IPS-18c (cell line): ENCODE measurements around the gene SCN2B.
A peak's percentile ranks its signal among the peaks of the same experiment; 100 is the strongest.

ENCODE experiments used
- H3K4me3 ChIP-seq: 2 replicates; pipeline ENCODE4 v1.7.0; 2013; ENCODE audit warnings: low read depth, mild to moderate bottlenecking, low read length, moderate library complexity; ENCODE audit not compliant: insufficient read depth
- H3K9me3 ChIP-seq: one replicate; pipeline ENCODE4 v1.6.1; 2013; ENCODE audit warnings: mild to moderate bottlenecking, low read length, moderate library complexity; ENCODE audit not compliant: control insufficient read depth, insufficient read depth

Gene SCN2B

DNA sequence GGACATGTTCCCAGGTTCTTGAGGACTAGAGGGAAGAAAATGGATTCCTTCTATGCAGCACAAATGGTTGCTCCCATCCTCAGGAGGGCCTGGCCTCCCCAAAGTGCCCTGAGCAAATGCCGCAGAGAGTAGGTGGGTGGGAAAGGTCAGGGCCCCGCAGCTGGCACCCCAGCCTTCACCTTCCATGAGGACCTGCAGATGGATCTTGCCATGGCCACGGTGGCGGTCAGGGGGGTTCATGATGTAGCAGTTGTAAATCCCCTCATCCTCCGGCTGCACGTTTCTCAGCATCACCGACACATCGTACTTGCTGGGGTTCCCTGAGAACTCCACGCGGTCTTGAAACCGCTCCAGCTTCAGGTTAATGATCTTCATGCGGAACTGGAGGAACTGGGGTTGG is 8.5 kb downstream of the SCN2B start:
- H3K4me3 ChIP-seq: no peak overlapping the region
- H3K9me3 ChIP-seq: no peaks in the 10 kb centered on the region

DNA sequence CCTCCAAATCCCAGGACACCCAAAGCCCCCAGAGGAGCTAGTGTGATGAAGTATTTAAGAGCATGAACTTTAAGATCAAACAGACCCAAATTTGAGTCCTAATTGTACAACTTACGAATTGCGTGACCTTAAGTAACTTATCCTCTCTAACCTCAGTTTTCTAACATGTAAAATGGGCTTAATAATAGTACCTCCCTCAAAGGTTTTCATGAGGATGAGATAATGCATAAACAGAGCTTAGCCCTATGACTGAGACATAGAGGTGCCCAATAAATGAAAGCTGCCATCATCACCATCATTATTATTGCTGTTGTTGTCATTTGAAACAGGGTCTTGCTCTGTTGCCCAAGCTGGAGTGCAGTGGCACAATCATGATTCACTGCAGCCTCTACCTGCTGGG is 9.2 kb downstream of the SCN2B start:
- Histone ChIP-seq H3K4me3 (no peak overlapping the region), H3K9me3 (no peaks in the 10 kb centered on the region)

DNA sequence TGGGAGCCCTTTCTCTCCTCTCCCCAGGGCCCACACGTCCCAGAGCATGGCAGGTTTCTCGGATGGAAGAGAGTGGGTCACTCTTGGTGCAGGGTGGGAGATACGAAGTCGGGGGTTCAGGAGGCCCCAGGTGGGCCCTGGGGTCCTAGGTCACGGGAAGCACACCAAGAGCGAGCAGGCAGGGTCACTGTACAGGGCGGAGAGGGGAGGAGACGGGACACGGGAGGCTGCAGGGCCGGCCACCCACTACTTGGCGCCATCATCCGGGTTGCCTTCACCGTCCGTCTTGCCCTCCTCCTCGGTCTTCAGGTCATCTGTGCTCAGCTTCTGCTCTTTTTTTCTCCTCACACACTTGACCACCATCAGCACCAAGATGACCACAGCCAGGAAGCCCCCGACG is 9.8 kb downstream of the SCN2B start:
- Histone ChIP-seq H3K9me3 (no peaks in the 10 kb centered on the region), H3K4me3 (no peak overlapping the region)

DNA sequence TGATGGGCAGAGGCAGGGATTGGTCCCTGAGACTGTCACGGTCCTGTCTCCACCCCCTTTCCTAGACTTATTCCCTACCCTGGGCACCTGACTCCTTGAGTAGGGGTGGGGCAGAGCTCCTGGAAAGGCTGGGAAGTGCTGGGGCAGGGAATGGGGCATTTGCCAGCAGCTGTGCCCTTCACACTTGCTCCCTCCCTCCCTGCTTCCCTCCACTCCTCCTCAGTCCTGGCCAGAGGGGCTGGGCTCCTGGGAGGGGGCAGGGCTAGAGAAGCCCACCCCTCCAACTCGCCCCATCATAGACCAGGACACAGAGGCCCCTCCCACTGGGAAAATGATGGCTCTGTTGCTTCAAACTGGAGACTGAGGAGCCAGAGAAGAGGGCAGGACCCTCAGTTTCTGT is 11.6 kb downstream of the SCN2B start:
- Histone ChIP-seq H3K9me3 (no peaks in the 10 kb centered on the region), H3K4me3 (no peak overlapping the region)

DNA sequence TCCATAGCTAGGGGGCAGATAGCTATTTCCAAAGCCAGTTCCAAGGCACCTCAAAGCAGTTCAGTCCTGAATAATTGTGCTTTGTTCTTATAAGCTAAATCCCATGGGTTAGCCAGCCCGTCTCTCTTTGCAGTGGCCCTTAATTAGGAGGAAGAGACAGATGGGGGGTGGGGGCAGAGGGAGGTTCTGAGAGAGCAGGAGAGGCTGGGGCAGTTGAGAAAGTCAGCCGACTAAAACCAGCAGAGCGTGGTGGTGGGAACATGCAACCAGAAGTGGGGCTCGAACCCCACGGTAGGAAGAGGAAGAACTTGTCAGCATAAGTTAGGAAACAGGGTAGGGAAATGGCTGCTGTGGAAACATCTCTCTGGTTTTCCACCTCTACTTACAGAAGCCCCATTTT is 12.9 kb downstream of the SCN2B start:
- Histone ChIP-seq H3K4me3 (no peak overlapping the region), H3K9me3 (no peaks in the 10 kb centered on the region)

DNA sequence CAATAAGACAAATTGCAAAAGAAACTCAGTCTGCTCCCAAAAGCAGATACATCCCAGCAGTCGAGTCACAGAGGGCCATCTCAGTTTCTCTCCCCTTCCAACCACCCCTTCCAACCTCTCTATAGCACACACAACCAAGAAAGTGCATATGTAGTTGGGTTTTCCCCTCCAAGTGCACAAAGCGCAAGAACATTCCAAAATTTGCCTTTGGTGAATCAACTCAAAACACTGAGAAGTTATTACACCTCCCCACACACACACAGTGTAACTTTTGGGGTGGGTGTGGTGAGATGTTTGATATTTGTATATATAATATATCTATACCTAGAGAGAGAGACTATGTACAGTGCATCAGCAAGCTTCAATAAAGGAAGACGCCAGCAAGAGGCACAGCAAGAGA is 13.6 kb downstream of the SCN2B start:
- H3K4me3 ChIP-seq: no peak overlapping the region
- H3K9me3 ChIP-seq: no peaks in the 10 kb centered on the region

DNA sequence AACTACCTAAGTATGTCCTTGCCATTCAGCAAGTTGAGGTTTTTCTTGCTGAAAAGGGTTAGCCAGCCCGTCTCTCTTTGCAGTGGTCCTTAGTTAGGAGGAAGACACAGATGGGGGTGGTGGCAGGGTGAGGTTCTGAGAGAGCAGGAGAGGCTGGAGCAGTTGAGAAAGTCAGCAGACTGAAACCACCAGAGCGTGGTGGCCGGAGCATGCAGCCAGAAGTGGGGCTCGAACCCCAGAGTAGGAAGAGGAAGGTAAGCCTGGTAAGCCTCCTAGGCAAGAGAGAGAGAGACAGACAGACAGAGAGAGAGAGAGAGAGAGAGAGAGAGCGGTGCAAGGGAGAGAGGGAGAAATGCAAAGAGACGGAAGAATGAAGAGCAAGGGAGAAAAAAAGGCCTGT is 14.7 kb downstream of the SCN2B start:
- Histone ChIP-seq H3K4me3 (no peak overlapping the region), H3K9me3 (no peaks in the 10 kb centered on the region)

DNA sequence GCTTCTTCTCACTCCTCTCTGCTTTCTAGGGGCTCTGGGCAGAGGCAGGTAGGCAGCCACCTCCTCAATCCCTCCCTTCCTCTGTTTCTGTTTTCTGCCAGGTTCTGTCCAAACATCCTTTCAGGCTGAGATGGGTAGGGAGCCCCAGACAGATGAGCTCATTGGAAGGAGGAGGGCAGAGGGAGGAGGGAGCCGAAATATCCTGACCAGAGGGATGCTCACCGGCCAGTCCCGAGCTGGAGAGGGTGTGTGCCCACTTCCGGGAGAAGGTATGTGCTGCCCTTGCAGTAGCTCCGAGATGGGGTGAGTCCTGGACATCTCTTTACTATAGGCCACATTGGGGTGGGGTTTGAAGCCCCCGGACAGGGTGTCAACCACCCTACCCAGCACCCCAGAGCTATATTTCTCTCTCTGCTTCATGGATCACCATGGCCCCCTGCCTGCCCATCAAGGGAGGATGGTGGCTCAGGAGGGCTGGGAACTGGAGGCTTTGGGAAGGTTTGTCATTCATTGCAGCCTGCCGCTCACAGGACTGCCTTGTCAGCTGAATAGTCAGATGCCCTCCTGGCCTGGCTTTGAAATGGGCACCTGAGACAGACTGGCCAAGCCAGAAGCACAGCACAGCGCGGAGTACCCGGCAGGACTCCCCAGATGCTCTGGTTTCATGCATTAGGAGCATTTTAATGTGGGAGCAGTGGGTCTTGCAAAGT is 19.1 kb downstream of the SCN2B start:
- no peaks in the 10 kb centered on the region for H3K9me3 ChIP-seq
- H3K4me3 ChIP-seq: peak overlapping the region; percentile 34; the same call in 1 of the 2 replicates

DNA sequence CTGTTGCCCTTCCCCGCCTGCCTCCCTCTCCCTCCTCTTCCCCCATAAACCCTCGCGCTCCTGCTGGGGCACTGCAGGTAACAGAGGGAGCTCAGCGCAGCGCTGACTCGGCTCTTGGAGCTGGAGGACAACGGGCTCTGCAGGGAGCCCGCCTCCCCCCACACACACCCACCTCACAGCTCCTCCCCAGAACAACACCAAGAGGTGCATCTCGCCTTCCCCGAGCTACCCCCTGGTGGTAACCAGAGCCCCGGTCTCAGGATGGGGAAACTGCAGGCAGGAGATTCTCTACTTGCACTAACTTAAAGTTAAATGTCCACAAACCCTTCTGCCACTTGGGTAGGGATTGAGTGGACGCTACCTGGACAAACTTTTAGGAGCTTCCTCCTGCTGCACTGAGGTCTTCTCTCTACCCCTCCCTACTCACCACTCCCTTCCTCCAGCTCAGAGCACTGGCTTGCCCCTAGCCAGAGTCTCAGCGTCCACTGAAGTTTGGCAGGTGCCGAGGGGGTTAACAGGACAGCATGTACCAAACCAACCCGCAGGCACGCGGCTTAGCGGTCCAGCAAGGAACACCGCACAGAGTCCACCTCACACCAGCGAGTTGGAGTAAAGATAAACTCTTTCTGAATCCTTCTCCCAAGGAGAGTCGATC is 19.8 kb downstream of the SCN2B start:
- H3K4me3 ChIP-seq: peak overlapping the region; percentile 34; the same call in 1 of the 2 replicates
- no peaks in the 10 kb centered on the region for H3K9me3 ChIP-seq

DNA sequence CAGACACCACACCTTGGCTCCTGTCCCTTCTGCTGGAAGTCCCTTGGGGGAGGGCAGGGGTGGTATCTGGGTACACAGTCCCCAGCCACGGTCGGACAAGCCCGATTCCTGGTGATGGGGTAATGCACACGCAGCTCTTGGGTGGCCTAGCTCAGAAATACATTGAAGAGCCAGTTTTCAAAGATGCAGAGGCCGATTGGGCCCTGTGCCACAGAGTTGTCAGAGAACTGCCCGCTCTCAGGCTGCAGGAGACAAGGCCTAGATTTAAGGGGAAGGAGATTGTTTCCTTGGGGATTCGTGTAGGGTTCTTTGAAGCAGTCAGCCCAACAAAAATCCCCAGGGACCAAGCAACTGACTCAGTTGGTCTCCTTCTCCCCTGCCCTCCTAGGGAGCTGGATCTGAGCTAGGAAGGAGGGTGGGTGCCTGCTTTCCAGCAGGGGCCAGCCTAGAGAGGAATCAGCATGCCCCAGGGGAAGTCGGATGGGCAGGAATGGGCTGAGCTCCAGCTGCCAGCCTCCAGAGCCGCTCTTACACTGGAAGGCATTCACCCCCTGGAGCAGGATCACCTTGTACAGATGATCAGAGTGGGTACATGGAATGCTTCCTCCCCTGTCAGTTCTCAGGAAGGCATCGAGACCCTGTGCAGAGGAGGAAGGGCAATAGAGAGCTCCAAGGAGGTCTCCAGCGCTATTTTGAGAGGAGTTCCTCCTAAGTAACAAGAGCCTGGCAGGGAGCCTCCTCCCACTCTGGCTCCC is 20.5 kb downstream of the SCN2B start:
- H3K4me3 ChIP-seq: peak overlapping the region; percentile 34

DNA sequence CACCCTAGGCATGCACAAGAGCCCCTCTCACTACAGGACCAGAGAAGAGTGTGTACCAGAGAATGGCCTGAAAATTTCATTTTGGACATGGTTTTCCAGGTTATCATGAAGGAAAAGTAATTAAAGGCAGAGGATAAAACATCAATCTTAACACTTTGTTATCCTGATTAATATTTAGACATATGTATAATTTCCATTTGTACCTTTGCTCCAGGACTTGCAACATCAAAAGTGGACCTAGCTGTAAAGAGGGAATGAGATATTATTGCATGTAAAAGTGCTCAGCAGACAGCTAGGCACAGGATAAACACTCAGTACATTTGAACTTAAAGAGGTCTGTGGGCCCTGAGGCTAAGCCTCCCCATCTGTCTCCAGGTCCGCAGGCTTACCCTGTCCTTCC is 21.8 kb downstream of the SCN2B start:
- Histone ChIP-seq H3K9me3 (no peaks in the 10 kb centered on the region), H3K4me3 (no peak overlapping the region)

More for the DNA sequence above, 20.5 kb downstream of the SCN2B start:
- H3K9me3 ChIP-seq: no peaks in the 10 kb centered on the region

DNA sequence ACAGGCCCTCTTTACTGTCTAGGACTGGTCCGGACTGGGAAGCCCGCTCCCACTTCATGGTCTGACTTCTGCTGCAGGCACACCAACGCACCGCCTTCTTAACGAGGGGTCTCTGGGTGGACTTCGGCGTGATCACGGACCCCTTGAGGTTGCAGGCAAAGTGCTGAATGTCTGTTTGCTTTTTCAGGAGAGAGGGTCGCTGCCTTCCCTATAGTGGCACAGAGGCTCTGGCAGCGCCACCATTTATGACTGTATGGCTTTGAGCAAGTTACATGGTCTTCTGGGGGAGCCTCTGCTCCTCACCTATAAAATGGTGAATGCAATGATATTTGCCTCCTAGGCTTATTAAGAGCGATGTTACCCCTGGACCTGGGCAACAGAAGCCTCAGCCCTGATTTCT is 22.5 kb downstream of the SCN2B start:
- Histone ChIP-seq H3K9me3 (no peaks in the 10 kb centered on the region), H3K4me3 (no peak overlapping the region)

DNA sequence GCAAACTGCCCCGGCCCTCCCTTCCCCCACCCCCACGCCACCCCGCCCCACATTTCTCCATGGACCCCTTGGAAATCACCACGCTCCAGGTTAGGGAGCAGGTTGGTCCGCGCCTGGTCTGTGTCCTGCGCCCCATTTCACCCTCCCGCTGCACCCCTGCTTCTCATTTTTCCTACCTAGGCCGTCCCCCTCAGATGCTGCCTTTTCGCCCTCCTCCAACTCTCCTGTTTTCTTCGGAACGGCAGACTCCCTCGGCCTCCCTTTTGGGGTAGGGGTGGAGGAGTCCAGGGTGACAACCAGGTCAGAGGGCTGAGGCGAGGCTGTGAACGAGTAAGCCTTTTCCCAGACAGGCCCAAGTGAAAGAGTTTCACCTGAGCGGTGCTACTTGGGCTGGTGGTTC is 22.9 kb downstream of the SCN2B start:
- peak overlapping the region; percentile 71 for H3K4me3 ChIP-seq
- H3K9me3 ChIP-seq: no peaks in the 10 kb centered on the region

DNA sequence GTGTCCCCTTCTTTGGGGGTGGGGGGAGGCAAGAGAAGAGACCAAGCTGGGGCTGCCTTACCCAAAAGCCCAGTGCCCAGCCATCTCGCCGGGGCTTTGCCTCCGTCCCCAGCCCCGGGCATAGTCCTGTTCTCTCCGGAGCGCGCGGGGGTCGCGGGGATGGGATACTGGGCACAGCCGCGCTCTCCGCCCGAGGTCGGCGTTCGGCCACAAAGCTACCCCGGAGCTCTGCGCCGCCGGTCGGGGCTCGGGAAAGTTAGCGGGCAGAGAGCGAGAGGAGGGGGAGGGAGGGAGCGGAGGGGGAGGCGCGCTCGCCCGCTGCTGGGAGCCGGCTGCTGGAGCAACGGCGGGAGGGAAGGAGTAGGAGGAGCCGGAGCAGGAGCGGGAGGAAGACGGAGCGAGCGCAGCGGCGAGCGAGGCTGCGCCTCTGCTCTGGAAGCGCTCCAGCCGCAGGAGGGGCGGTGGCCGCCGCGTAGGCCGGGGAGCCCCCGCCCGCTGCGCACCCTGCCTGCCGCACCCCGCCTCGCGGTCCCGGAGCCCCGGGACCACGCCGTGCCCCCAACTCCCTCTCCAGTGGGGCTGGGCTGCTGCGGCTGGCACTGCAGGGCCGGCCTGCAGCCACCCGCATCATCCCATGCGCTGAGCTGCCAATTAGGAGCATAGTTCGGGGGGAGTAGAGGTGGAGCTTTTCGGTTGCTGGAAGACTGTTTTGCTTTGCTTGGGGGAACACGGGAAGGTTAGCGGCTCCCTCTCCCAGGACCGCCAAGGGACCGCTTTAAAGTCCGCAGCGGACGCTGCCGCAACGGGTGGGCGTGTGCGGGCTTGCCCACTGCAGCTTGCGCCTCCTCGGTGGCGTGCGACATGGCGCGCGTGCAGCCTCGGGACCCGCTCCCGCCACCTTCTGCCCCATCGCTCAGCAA is 23.6 kb downstream of the SCN2B start, which contains the start of gene SCN4B:
Gene SCN4B (minus strand): TSS at position 272 of the 920 bp plus-strand sequence. CDS start 150 bp downstream, at position 122.
- Histone ChIP-seq H3K4me3 (peak within 1 kb of the TSS; percentile 71), H3K9me3 (no peaks in the 10 kb centered on the region)

DNA sequence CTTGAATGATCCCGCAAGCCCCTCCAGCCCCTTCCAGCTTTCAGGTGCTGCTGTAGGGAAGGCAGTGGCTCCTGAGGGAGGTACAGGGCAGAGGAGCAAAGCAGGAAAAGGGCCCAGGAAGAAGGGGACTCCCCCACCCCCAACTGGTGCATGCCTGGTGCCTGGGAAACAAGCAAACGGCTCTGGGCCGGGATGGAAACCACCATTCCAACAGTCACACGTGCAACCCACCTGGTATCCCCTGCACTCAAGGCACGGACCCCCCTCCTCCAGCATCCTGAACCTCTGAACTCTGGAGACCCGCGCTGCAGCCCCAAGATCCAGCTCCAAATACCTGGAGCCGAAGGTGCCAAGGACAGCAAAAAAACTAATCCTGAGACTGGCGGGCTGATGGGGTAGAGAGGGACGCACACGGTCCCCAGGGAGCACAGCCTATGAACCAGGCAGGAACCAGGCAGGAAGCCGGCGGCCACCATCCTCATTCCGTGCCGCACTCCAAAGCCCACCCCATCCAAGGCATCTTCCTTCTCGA is 24.4 kb downstream of the SCN2B start:
- peak overlapping the region; percentile 71 for H3K4me3 ChIP-seq

DNA sequence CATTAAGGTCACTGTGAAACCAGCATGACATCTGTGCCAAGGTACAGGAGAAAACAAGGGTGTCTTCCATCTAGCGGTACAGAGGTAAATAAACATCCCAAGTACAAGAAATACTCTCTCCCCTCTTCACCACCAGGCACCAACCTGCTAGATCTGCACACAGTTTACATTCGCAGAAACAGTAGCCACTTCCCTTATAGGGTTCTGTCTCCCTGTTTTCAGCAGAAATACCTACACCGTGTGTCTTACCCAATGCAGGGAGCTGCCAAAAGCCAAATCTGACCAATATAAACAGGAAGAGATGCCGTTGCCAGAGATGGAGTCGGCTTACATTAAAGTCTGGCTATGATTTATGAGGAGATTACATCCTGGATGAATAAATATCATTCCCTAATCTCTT is 25.0 kb downstream of the SCN2B start:
- H3K4me3 ChIP-seq: no peak overlapping the region
- H3K9me3 ChIP-seq: no peaks in the 10 kb centered on the region

More for the DNA sequence above, 24.4 kb downstream of the SCN2B start:
- no peaks in the 10 kb centered on the region for H3K9me3 ChIP-seq

DNA sequence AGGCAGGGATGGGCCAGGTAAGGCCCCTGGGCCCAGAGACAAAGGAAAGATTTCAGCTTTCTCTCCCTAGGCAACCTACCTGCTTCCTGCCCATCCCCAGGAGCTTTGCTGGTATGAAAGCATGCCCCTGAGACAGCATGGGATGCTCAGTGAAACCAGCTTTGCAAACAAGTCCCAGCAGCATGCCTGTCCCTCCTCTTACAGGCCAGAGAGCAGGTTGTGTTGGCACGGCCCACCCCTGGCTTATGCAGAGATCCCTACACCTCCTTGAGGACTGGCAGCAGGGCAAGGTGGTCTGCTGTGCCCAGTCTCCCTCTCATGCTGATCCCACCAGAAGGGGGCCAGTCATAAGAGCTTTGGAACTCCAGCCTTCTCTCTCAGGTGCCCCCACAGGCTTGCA is 26.9 kb downstream of the SCN2B start:
- Histone ChIP-seq H3K4me3 (no peak overlapping the region), H3K9me3 (no peaks in the 10 kb centered on the region)
